ENCODE measurements around the gene RAPGEFL1.

GRCh38 chr17:40150276-40150675 is 27.0 kb upstream of the RAPGEFL1 start:
- TF ChIP-seq CTCF (IDR thresholded peaks at IDR 0.05) (no peak), POLR2A (IDR thresholded peaks at IDR 0.05) (no peak)
